GM12864 (cell line): ENCODE data around the gene LRRC4C.

ENCODE experiments used
- DNase-seq: peaks from one replicate; pipeline ENCODE4 v3.0.0-alpha.2; 2011; ENCODE audit warnings: low read depth
- H3K4me3 ChIP-seq: 2 replicates; pipeline ENCODE4 v1.5.1; 2011; ENCODE audit warnings: mild to moderate bottlenecking, low read depth, low read length, control low read depth
- CTCF ChIP-seq: IDR thresholded peaks from 2 replicates; pipeline ENCODE4 v1.5.1; 2011; ENCODE audit warnings: low read depth, mild to moderate bottlenecking, moderate library complexity, low read length, control low read depth, inconsistent platforms; ENCODE audit errors: missing control alignments

Gene LRRC4C

GRCh38 chr11:40679276-40679675, 780.2 kb downstream of the LRRC4C start:
- TF ChIP-seq CTCF = no peak
- no peak overlapping the region for H3K4me3 ChIP-seq
- no peak for DNase-seq

- H3K4me3 ChIP-seq = no peak overlapping the region
- TF ChIP-seq CTCF = no peak
- no peak for DNase-seq
Measured at GRCh38 chr11:40647295-40647694, 812.2 kb downstream of the LRRC4C start.

- no peak for DNase-seq
- TF ChIP-seq CTCF = no peak
- H3K4me3 ChIP-seq = no peak overlapping the region
Measured at GRCh38 chr11:40642284-40642683, 817.2 kb downstream of the LRRC4C start.

DNA sequence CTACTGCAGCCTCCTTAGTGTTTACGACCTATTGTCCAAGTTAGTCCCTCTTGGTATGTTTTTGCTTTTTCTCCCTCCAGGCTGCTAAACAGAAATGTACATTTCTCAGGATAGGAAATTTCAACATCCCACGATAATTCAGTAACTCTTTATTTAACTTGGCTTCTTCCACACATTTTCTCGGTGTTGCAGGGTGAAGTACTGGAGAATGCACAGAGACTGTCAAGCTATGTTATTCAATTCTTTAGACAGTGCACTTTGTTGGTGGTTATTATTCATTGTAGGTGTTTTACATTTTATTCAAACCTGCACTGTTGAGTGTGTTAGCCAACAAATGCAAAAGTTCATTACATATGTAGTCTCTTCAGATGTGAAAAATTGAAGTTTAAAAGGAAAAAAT, 839.8 kb downstream of the LRRC4C start:
- no peak for DNase-seq
- H3K4me3 ChIP-seq = no peak overlapping the region
- TF ChIP-seq CTCF = no peak

DNA sequence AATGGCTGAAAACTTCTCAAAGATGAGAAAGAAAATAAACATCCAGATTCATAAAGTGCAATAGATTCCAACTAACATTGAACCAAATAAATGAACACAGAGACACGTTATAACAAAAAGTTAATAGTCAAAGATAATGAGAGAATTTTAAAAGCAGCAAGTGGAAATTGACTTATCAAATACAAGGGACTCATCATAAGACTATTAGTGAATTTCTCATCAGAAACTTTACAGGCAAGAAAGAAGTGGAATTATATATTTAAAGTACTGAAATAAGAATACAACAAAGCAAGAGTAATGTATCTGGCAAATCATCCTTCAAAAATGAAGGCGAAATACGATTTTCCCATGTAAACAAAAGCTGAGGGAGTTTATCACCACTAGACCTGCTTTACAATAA, 852.7 kb downstream of the LRRC4C start:
- TF ChIP-seq CTCF = no peak
- DNase-seq = no peak
- H3K4me3 ChIP-seq = no peak overlapping the region

DNA sequence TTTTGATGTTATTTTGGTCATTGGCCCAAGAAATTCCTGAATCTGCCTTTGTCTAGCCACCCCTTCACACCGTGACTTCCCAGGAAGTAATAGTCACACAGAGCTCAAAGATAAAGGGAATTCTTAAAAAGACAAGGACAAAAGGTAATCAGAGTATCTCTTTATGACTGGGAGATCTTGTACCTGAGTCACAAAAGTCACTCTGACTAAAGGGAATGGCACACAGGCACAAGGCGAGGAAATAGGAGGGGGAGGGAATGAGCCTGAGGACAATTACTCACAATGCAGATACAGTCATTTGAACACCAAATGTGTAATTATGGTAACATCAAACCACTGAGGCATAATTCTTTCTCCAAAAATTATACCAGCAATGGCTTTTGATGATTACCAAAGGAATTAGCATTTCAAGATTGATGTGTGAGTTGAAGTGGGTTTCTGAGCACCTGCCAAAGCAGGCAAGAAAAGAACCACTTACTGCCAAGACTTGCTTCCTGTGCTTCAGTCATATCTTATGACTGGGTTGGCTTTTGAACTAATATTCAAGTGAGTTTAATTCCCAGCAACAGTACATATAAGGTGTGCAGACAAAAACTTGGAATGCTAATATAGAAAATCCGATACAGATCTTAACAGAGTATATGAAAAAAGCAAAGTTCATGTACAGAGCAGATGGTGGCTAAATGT, 856.4 kb downstream of the LRRC4C start:
- no peak for DNase-seq
- TF ChIP-seq CTCF = no peak
- H3K4me3 ChIP-seq = no peak overlapping the region

DNA sequence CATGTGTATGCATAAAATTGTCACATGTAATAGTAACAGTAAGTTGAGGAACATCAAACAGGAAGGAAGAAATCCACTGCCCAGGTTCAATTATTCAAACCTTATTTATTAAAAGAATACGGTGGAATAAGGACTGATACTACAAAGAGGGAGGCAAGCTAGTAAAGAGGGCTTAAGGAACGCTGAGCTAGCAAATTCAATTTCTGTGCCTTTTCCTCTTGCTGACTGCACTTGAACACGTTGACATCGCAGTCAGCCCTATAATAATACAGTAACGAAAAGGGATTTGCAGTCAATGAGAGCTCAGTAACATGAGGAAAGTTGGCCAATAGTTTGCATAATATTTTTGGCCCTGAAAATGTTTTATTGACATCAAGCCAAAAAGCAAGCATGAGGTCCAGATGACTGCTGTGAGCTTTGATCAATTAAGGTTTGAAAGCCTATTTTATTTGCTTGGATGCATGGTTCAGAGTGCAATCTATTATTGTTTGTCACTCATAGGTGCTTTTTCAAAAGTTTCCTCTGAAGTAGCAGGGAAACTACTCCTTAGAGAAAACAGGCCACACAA, 861.8 kb downstream of the LRRC4C start:
- TF ChIP-seq CTCF = no peak
- no peak overlapping the region for H3K4me3 ChIP-seq
- no peak for DNase-seq
